GM19372 (cell line): ENCODE data around the gene P2RX6.

Source experiments
- ATAC-seq: cut with Tn5 transposase; IDR thresholded peaks from one replicate; pipeline ENCODE4 v1.9.1; 2021; ENCODE audit warnings: mild to moderate bottlenecking, low read depth, moderate library complexity; ENCODE audit not compliant: unreplicated experiment

Gene P2RX6

DNA sequence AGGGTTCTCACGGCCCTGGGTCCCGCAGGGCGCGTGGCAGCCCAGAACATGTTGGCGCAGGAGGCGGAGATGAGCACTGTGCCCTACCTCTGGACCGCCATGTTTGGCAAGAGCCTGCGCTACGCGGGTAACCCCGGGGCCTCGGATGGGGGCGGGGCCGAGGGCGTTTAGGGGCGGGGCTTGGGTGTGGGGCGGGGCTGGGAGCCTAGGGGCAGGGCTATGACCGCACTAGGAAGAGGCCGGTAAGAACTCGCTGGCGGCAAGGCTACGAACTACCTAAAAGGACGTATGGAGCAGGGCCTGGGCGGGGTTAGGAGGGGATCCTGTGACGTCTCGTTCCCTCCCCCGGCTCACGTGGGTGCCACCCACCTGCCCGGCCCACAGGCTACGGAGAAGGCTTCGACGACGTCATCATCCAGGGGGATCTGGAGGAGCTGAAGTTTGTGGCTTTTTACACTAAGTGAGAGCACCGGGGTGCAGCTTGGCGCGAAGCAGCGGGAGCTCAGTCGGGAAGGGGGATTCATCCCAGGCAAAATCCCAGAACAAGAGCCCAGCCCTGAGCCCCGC lies 35.6 kb upstream of the P2RX6 start:
- no peak for ATAC-seq

DNA sequence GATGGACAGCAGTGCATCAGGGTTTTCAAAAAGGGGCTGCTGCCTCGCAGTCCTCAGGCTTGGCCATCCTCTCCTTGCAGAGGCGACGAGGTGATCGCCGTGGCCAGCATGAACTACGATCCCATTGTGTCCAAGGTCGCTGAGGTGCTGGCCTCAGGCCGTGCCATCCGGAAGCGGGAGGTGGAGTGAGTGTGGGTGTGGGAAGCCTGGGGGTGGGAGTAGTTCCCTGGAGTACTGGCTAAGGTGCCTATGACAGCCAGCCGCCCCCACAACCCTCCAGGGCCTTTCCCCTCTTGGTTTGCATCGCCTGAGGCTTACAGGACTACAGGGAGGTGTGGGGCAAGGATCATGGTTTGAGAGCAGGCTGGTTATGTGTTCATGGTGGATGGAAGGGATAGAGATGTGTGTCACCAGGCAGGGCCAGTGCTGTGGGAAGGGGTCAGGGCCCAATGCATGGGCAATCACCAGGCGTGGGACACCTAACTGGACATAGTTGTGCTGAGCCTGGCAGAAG lies 35.0 kb upstream of the P2RX6 start:
- no peak for ATAC-seq

GRCh38 chr22:20980523-20980922 lies 34.4 kb upstream of the P2RX6 start:
- no peak for ATAC-seq

- no peak for ATAC-seq
Measured at GRCh38 chr22:20980938-20981722, 33.8 kb upstream of the P2RX6 start.

GRCh38 chr22:20981787-20982562 lies 33.0 kb upstream of the P2RX6 start, which contains the start of gene LZTR1:
TSS of gene LZTR1 (plus strand) at chr22:20982297. CDS start at chr22:20982372, 75 bp downstream.
- ATAC-seq = peak; percentile 74

DNA sequence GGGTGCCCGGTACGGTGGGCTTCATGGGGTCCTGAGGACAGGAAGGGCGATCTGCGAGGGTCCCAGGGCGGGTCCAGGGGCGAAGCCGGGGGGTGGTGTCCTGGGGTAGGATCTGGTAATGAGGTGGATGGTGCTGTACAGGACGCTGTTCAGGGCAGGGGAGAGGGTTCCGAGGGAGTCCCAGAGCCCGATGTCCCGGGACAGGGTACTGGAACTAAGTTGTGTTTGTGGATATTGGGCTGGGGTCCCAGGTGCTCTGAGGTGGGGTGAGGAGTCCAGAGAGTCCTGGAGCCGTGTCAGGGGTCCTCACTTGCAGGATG lies 32.4 kb upstream of the P2RX6 start:
- ATAC-seq = peak; percentile 19

DNA sequence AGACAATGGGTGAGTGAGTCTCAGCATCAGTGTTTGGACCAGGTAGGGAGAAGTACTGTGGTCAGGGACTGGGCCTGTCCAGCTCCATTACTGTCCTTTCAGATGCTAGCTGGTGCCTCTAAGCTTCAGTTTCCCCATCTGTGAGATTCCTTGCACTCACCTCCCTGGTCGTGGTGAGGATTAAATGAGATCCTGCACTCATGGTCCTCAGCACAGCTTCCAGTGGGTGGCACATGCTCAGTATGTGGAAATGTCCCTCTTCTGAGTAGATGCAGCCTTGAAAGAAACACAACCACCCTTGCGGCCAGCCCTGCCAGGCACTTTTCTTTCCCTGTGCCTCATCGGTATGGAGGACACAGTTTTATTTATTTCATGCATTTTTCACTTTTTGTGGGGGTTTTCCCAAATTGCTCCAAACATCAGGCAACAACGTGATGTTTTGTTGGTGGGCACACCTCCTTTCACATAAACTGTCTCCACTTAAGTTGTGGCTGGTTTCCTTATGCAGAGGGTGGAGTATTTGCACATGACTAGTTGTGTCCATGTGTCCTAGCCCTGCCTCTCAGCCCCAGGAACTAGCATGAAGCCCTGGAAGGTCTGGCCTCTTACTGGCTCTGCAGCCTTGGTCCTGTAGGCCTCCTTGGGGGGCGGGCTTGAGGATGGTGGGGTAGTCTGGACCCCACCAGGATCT lies 31.7 kb upstream of the P2RX6 start:
- ATAC-seq = no peak

GRCh38 chr22:20985720-20986119 lies 29.2 kb upstream of the P2RX6 start:
- ATAC-seq = no peak

GRCh38 chr22:20986365-20986764 lies 28.6 kb upstream of the P2RX6 start:
- ATAC-seq = no peak

- no peak for ATAC-seq
Measured at GRCh38 chr22:20987375-20987774, 27.6 kb upstream of the P2RX6 start.

DNA sequence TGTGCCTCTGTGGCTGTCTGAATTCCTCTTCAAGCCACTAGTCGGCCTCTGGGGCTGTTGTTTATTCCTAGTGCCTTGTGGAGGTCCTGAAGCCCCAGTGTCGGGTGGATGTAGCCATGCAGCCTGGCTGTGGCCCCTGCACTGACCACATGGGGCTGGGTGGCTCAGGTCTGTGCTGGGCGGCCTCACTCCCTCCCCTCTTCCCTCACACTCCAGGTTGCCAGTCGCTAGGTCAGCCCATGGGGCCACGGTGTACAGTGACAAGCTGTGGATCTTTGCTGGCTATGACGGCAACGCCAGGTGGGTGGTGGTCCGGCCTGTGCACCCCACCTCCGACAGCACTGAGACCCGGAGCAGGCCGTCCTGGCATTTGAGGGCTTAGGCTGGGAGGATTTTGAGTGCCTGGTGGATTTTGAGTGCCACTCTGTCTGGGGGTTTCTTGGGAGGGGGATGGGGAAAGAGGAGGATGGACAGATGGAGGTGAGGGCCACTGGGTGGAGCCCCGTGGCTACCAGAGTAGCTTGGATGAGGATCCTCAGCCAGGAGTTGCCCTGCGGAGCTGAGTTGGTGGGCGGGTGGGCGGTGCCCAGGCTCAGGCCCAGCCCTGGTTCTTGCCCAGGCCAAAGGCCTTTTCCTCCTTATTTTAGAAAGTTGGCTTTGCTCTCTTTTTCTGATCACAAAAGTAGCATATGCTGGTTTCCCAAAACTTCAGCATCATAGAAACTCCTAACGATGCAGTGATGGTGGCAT lies 26.2 kb upstream of the P2RX6 start:
- no peak for ATAC-seq

DNA sequence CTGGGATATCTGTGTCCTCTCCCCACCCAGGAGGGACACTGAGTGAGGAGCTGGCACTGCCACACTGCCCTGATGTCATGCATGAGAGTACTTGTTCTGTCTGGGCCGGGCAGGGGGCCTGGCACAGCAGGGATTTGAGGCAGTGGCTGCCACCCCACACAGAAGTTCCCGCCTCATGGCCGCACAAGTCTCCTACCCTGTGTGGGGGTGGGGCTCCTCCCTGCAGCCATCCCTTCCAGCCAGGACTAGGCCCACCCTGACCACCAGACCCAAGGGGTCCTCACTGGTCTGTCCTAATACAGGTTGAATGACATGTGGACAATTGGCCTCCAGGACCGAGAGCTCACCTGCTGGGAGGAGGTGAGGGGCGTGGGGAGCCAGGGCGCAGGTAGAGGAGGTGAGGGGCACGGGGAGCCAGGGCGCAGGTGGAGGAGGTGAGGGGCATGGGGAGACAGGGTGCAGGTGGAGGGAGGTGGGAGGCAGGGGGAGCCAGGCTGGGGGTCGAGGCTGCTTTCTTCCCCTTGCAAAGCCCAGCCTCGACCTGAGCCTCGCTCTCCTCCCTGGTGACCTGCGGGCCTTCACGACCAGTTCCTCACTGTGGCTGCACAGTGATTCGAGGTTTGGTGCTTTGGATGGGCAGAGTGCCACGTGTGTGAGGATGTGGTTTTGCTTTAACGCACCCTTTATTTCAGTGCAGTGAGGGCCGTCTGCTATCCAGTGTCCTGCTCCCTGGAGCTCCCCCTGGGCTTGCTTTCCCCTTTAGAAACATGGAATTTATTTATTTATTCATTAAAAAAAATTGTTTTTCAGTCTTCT lies 25.4 kb upstream of the P2RX6 start:
- ATAC-seq = no peak

GRCh38 chr22:20990184-20991180 lies 24.5 kb upstream of the P2RX6 start:
- ATAC-seq = no peak

GRCh38 chr22:20991252-20992055 lies 23.5 kb upstream of the P2RX6 start:
- ATAC-seq = no peak

GRCh38 chr22:20992056-20992442 lies 22.9 kb upstream of the P2RX6 start:
- no peak for ATAC-seq

- ATAC-seq = no peak
Measured at GRCh38 chr22:20992456-20993303, 22.3 kb upstream of the P2RX6 start.
